HepG2 (cell line): Measurements from ENCODE around the gene SIK2.

Source experiments
- ATF7-NPFF ChIP-seq: sonication (generic); formaldehyde crosslinking; IDR thresholded peaks from 2 replicates; pipeline ENCODE4 v1.8.1; 2023; ENCODE audit warnings: mild to moderate bottlenecking, low read depth, missing genetic modification reagents, moderate library complexity
- CTCF ChIP-seq: sonication (generic); formaldehyde crosslinking; IDR thresholded peaks from 2 replicates; pipeline ENCODE4 v1.5.0; 2020; ENCODE audit warnings: mild to moderate bottlenecking, missing genetic modification reagents, moderate library complexity
- EP300 ChIP-seq, 3 experiments: sonication (generic) in 1 of 3; formaldehyde crosslinking in 1 of 3; IDR thresholded peaks; 2 replicates each; pipeline versions ENCODE4 v1.5.1 to v1.6.1; 2011 to 2020; ENCODE audit warnings: low read depth in 2 of 3, low read length in 2 of 3, borderline replicate concordance in 1 of 3, improper control_type of control experiment in 1 of 3, mild to moderate bottlenecking in 1 of 3, missing genetic modification reagents in 1 of 3, moderate library complexity in 1 of 3
- JUND ChIP-seq: sonication (generic); formaldehyde crosslinking; IDR thresholded peaks from 2 replicates; pipeline ENCODE4 v1.8.0; 2022; ENCODE audit warnings: mild to moderate bottlenecking, missing genetic modification reagents
- MTA3 ChIP-seq: sonication (generic); formaldehyde crosslinking; IDR thresholded peaks from 2 replicates; pipeline ENCODE4 v1.4.0; 2020; ENCODE audit warnings: missing genetic modification reagents
- RNF2 ChIP-seq: fragments of 450-650 bp; conservative IDR thresholded peaks from 2 replicates; pipeline ENCODE4 v1.6.1; 2016; ENCODE audit warnings: low read depth
- SOX5 ChIP-seq: IDR thresholded peaks from 2 replicates; pipeline ENCODE4 v1.6.1; 2016; ENCODE audit warnings: borderline replicate concordance
- ZFX ChIP-seq: sonication (generic); formaldehyde crosslinking; IDR thresholded peaks from 2 replicates; pipeline ENCODE4 v1.4.0; 2020; ENCODE audit warnings: mild to moderate bottlenecking, low read depth, missing genetic modification reagents, moderate library complexity
- TF ChIP-seq, protein P1 (sequence below): fragments of 450-650 bp; IDR thresholded peaks from 2 replicates; pipeline ENCODE4 v1.6.1; 2016

DNA sequence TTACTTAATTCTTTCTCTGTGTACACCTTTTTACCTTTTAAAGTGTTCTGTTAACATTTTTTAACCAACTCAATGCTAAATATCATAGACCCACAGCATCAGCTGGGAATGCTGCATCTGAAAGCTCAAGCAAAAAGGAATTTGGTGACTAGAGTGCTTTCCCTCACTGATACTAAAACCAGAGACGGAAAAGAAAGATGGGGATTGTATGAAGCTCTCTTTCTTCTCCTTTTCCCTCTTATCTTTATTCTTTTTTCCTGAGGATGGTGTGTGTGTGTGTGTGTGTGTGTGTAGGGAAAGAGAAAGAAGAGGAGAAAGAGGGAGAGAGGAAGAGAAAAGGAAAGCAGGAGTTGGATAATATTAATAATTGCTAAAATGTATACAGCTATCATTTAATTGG is 4.1 kb upstream of the SIK2 start:
- TF ChIP-seq, protein P1, sequence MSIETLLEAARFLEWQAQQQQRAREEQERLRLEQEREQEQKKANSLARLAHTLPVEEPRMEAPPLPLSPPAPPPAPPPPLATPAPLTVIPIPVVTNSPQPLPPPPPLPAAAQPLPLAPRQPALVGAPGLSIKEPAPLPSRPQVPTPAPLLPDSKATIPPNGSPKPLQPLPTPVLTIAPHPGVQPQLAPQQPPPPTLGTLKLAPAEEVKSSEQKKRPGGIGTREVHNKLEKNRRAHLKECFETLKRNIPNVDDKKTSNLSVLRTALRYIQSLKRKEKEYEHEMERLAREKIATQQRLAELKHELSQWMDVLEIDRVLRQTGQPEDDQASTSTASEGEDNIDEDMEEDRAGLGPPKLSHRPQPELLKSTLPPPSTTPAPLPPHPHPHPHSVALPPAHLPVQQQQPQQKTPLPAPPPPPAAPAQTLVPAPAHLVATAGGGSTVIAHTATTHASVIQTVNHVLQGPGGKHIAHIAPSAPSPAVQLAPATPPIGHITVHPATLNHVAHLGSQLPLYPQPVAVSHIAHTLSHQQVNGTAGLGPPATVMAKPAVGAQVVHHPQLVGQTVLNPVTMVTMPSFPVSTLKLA: no peak
- TF ChIP-seq ATF7-NPFF (CRISPR knock-in tag): no peak
- TF ChIP-seq EP300 (IDR thresholded peaks at IDR 0.05; ENCODE audit: low read depth in 2 of 2, low read length in 2 of 2): no peak
- TF ChIP-seq EP300 (CRISPR knock-in tag; IDR thresholded peaks at IDR 0.05; ENCODE audit: borderline replicate concordance): no peak
- TF ChIP-seq CTCF (CRISPR knock-in tag): no peak
- TF ChIP-seq MTA3 (CRISPR knock-in tag): no peak
- TF ChIP-seq JUND (CRISPR knock-in tag): no peak
- no peak for TF ChIP-seq RNF2
- TF ChIP-seq ZFX (CRISPR knock-in tag): no peak
- no peak for TF ChIP-seq SOX5 (CRISPR knock-in tag)
